HuH-7 (cell line): ENCODE data around the gene CHCHD6.

ENCODE experiments used
- DNase-seq: peaks from one replicate; pipeline ENCODE4 v3.0.0; 2011; ENCODE audit warnings: low spot score

Gene CHCHD6

DNA sequence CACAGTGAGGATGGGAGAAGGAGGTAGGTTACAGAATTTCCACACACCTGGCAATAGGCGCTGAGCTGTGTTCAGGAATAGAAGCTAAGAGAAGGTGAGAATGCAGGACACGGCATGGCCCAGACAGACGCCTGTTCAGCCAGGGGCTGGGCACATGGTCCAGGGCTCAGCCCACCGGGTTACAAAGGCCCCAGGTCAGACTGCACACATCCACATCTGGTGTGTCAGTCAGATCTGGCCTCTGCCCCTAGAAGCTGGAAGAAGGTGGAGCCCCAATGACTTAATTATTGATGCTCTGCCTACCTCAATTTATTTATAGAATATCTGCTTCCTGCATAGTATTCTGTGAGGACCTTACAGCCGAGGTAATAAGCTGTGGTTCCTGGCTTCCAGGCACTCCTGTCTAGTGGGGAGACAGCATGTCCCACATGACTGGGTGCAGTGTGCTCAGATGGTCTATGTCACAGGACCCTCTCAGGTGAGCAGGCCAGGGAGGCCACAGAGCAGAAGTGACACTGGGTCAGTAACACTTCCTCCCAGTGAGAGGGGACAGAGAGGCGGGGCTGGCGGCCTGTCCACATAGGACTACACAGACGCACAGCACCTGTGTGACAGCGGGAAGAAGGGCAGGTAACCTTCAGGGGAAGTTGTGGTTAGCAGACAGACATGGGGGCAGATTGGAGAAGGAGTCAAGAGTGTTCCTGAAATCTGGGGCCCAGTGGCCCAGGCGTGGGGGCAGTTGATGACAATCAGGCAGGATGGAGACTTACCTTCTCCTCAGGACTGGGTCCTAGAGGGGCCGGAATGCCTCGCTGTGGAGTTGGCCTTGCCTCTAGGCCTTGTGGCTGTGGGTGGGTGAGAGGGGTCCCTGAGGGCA lies 240.3 kb downstream of the CHCHD6 start:
- DNase-seq: no peak

GRCh38 chr3:126945171-126945721 lies 241.2 kb downstream of the CHCHD6 start:
- no peak for DNase-seq

- no peak for DNase-seq
Measured at GRCh38 chr3:126945891-126946290, 241.9 kb downstream of the CHCHD6 start.

DNA sequence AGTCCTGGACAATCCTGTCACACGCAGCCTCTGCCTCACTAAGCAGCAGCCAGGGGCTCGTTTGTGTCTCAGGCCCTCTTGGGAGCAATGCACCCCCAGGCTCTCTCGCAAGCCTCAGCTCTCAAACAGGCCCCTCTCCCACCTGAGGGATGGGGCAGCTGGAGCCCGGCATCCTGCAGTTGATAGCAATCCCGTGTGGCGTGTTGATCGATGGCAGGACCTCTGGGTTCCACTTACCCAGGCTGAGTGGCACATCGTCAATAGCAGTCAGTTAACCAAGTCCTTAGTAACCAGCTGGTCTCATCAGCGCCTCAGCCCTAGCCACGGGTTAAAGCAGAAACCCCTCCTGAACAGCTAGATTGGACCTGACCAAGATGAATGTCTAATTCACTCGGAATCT lies 242.4 kb downstream of the CHCHD6 start:
- DNase-seq: no peak

- DNase-seq: no peak
Measured at GRCh38 chr3:126947429-126947828, 243.4 kb downstream of the CHCHD6 start.

DNA sequence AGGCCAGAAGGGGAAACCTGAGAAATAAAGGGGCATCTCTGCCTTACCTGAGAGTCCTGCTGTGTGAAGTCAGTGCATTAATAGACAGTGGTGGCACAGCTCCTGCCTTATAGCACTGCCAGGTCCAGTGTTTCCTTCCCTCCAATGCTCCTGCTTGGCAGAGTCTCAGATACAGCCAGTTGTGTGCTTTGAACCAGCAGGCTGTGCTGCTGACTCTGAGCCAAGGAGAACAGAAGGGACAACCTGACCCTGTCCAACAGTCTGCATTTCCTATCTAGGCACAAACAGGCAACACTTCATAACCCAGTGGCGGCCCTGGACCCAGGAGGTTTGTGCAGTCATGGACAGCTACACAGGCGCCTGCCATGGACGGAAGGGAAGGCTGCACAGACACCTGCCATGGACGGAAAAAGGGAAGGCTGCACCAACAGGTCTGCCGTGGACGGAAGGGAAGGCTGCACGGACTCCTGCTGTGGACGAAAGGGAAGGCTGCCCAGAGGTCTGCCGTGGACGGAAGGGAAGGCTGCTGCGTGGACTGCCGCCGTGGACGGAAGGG lies 245.0 kb downstream of the CHCHD6 start:
- no peak for DNase-seq

DNA sequence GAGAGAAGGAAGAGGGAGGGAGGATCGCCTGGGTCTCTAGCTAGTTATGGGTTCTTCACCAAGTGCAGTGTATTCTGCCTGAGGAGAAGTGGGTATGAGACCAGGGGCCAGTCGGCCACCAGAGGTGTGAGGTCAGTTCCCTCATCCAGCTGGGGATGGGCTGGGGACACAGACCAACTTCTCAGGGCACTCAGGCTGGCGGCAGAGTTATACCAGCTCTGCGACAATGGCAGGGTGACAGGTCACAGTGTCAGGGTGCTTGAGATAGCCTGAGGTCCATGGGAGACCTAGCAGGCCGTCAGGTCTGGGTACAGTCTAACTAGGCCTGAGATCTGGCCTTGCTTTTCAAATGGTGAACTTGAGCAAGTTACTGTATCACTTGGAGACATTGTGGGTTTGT lies 247.5 kb downstream of the CHCHD6 start:
- no peak for DNase-seq

DNA sequence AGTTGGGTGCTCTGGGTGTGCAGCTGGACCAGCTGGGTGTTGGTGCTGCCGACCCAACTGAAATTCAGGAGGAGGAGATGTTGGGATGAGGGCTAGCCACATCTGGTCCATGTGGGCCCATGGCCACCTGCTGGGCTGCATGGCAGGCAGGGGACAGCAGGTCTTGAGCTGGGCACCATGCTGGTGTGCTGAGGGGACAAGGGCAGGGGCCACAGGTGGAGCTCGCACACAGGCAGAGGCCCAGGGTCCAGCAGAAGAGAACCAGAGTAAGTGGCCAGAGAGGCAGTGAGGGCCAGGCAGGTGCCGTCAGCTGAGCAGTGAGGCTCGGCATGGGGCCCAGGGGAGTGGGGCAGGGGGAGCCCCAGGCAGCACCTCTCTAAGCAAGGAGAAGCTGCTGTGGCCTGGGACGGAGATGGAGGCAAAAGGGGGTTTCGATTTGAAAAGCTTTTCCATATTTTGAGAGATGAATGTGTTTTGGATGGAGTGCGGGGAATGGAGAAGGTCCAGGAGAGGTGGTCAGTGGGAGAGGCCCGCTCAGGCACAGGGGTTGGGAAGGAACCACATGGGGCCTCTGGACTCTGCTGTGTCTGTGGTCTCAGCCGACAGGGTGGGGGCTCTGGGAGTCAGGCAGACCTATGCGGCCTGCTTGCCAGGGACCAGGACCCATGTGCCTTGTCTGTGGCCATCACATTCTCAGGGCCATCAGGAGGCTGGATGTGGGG lies 248.4 kb downstream of the CHCHD6 start:
- DNase-seq: no peak

DNA sequence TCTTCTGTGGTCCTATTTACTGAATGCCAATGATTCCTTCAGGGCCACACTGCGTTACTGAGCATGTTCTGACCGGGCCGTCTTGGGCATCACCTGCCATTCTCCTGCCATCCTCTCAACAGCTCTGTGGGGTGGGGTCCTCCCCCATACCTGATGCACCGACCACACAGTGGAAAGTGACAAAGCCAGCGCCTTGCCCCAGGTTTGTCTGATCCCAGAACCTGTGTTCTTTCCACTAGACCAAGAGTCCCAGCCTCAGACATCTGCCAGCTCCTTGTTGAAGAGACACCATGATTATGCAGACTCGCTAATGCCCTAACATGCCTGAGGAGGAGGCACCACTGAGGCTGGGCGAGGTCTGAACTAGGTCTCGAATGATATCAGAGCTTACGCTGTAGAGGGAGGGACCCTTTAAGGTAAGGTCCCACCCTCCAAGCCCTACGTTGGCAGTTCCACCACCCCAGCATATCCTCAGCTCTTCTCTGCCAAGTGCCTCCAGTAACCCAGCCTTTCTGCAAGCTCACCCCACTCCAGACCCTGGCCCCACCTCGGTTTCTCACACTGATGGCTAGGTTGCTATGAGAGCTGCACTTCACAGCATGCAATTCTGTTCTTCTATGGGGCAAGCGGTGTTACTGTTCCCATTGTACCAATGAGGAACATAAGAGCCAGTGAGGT lies 249.1 kb downstream of the CHCHD6 start:
- DNase-seq: no peak

DNA sequence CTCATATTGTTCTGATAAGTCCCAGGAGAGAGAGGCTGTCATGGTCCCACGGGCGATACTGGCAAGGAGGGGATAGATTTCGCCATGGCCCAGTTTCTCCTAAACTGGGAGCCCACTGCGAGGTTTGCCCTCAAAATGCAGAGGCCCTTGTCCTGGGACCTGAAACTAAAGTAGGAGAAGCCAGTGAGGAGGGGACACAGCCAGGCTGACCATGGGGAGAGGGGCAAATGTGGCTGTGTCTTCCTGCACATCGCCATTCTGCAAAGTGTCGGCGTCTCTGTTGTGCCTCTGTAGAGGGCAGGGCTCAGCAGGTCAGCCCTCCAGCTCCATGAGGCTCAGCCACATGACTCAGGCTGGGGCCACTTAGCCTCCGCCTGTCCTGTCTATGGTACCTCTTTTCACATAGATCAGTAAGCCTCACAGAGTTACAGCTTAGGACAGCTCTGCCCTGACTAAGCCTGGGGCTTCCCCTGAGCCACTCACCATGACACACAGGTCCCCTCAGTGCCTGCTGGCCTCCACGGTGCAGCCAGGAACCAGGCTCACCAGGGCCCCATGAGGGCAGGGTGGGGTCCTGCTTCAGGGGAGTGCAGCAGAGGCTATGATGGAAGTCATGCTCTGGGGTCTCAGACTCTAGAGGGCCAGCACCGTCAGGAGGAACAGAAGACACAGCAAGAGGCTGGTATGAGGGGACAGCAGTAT lies 250.3 kb downstream of the CHCHD6 start:
- DNase-seq: no peak

- no peak for DNase-seq
Measured at GRCh38 chr3:126955004-126955790, 251.2 kb downstream of the CHCHD6 start.

- no peak for DNase-seq
Measured at GRCh38 chr3:126956361-126956760, 252.3 kb downstream of the CHCHD6 start.

DNA sequence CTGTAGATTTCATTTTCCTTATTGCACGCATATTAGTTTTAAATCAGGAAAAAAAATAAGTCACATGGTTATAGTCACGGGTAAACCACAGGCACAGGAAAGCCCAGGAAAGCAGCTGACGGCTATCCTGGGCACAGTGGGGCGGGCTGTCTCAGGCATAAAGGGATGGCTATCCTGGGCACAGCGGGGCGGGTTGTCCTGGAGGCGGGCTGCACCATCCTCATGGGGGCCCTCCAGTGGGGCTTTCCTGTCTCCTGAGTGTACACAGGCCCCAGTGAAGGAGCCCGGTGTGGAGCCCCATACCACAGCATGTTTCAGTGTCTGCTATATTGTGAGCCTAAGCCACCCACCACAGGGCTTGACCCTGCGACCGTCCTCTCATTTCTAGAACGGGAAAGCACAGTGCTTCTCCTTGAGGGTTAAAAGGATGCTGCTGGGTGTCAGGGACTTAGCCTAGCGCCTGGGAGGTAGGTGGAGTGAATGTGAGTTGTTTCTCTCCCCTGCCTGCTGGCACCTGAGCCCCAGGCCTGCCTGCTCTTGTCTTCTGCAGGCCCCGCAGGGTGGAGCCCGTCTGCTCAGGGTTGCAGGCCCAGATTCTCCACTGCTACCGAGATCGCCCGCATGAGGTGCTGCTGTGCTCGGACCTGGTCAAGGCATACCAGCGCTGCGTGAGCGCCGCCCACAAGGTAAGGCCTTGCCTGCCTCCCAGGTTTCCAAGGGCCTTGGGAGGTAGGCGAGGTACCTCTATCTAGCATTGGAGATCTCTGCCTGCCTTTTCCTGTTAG lies 253.0 kb downstream of the CHCHD6 start:
- DNase-seq: no peak

DNA sequence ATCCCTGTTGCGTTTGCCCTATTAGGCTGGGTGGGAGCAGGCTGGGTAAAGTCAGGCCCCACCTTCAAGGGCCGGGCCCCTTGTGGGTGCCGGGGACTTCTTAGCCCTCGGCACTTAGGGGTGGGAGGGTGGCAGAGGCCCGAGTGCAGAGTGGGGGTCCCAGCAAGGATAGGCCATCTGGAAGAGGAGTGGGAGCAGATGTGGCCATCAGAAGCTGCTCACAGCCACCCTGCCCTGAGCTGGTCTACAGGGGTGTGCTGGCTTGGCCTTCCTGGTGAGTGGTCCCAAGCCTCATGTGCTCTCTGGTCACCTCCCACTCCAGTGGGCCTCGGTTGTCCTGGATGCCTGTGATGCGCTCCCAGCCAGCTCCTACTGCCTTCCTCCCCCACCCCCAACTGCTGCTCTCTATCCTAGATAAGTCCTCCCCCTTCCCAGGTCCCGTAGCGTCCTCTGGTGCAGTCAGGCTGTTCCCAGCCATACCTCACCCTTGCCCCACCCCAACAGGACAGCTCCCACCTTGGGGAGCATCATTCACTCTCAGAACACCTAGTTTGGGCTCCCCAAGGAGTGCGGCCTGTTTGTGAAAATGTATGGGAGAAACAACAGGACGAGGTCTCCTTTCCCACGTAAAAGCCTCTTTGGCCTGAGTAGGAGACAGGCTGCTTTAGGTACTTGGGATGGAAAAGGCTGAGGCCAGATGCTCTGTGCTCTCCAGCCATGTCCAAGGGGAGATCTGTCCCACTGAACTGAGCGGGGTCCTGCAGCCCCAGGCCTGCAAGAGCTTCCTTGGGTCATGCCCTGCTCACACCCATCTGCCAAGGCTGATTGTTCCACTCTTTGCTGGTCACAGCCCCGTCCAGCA lies 254.0 kb downstream of the CHCHD6 start:
- no peak for DNase-seq

GRCh38 chr3:126958638-126959085 lies 254.6 kb downstream of the CHCHD6 start:
- no peak for DNase-seq

DNA sequence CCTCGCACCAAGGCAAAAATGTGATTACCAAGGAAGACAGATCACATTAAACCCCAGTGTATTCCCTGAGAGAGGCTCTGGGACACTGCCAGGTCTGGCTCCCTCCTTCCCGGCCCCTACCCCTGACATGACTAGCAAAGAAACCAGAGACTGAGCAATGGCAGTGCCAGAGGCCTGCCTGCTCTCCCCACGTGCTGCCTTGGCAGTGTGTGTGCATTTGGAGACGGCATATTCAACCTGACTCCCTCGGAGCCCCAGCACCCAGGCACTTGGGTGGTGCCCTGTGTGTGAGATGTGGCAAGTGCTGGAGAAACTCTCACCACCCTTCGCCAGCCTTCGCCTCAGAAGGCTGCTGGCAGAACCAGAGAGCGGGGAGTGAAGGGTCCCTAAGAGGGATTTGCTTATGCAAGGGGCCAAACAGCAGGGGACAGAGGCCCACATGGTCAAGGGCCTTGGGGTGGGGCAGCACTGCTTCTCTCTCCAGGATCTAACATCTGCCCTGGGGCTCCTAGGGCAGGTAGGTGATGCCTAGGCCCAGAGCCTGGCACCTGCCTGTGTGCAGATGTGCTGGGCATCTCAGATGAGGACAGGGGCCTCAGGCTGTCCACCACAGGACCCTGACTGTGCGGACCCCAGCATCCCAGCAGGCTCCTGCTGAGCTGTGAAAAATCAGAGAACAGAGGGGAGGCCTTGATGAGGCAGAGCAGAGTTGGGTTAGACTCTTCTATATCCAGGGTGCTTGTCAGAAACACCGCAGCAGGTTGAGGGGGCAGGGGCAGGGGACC lies 255.3 kb downstream of the CHCHD6 start:
- no peak for DNase-seq

DNA sequence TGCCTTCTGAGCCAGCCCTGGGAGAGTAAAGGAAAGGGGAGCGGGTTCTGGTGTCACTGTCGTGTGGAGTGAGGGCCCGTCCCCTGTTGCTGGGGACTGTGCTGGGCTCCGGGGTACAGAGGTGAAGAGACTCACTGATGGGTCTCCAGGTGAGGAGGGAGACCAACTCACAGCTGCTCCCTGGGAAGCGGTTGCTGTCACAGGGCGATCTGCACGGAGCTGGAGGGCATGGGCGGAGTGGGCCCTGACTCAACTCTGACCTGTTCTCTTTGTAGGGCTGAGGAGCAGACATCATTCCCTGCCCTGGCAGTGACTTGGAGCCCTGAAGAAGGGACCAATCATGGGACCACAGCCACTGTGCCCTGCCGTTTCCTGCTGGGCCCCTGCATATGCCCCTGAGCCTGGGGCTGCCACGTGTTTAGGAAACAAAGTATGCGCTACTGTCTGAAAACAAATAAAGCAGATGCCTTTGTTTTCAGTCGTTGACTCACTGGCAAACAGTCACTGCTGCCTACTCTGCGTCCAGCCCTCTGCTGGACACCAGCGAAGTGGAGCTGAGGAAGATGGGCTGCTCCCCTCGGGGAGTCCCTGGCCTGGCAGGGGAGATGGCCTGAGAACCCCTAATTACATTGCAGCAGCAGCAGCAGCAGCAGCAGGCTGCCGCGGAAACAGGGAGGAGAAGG lies 256.0 kb downstream of the CHCHD6 start:
- no peak for DNase-seq

GRCh38 chr3:126960604-126960995 lies 256.6 kb downstream of the CHCHD6 start:
- no peak for DNase-seq
